Thoracic aorta (tissue), 2 donors: ENCODE data around the gene SDK1. TPM values are rescaled to one million over a fixed set of nuclear protein-coding genes. Genes with fewer than 3 reads are reported as not detected.

Experiments
- ATAC-seq: fragments of 150-250 bp; one replicate; pipeline ENCODE4 v1.8.0; 2017; ENCODE audit warnings: low read depth; ENCODE audit not compliant: insufficient number of reproducible peaks, low FRiP score
- DNase-seq: peaks from one replicate; pipeline ENCODE4 v3.0.0-alpha.2; 2020; ENCODE audit warnings: low spot score
- H3K27ac ChIP-seq, 2 donors: fragments of 200-600 bp; sonication (generic); 1 replicate in 1 of 2; 2 replicates in 1 of 2; pipeline ENCODE4 v1.5.1; 2016; ENCODE audit warnings: mild to moderate bottlenecking in 2 of 2, moderate library complexity in 2 of 2
- H3K27me3 ChIP-seq: fragments of 200-600 bp; sonication (generic); replicated peaks from 2 replicates; pipeline ENCODE4 v1.6.0; 2016; ENCODE audit warnings: mild to moderate bottlenecking; ENCODE audit not compliant: insufficient read depth
- H3K36me3 ChIP-seq: fragments of 200-600 bp; sonication (generic); one replicate; pipeline ENCODE4 v1.5.1; 2016
- H3K4me1 ChIP-seq, 2 donors: fragments of 200-600 bp; sonication (generic); 1 replicate in 1 of 2; 2 replicates in 1 of 2; pipeline versions ENCODE4 v1.5.1 to v1.6.0; 2016; ENCODE audit warnings: low read depth in 2 of 2, mild to moderate bottlenecking in 1 of 2; ENCODE audit not compliant: control insufficient read depth in 1 of 2
- H3K4me3 ChIP-seq: fragments of 200-600 bp; sonication (generic); 2 replicates; pipeline ENCODE4 v1.5.1; 2016; ENCODE audit warnings: mild to moderate bottlenecking
- H3K9me3 ChIP-seq: fragments of 200-600 bp; sonication (generic); 2 replicates; pipeline ENCODE4 v1.5.1; 2016
- total RNA-seq, 2 donors: library from RNA; depleted of rRNA; stranded (reverse); fragments of >200 nt; gene quantifications; one replicate each; pipeline versions ENCODE4 v1.1.0 to v1.2.3, GENCODE V29; 2016
- TF ChIP-seq, protein P1 (sequence below): fragments of 200-600 bp; sonication (generic); IDR thresholded peaks from one replicate; pipeline ENCODE4 v1.5.1; 2019; ENCODE audit warnings: antibody characterized with exemption

Gene SDK1
- total RNA-seq, 2 donors from 2014 or later, result 27.5 to 29.2 TPM

DNA sequence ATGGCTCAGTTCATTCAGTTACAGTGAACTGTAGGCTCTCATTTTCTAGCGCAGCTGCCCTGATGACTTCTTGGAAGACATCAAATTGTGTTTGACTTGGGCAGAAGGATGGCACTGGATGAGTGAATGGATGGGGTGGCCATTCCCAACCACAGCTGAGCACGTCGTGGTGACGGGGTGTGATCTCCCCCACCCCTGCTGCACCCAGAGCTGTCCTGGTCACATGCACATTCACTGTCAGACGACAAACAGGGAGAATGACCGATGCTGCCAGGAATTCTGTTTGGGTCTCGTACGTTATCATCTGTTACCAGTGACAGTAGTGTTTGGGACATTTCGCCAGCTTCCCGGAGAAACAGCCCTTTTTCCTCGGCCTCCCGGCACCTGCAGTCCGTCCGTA, 623.2 kb downstream of the SDK1 start:
- Histone ChIP-seq H3K9me3 (no peaks in the 10 kb centered on the region), H3K4me3 (no peak overlapping the region), H3K27me3 (no peaks in the 10 kb centered on the region), H3K4me1 (peaks cover 0 to 11% of the 10 kb centered on the region in 2 donors), H3K27ac (no peak overlapping the region), H3K36me3 (no peaks in the 10 kb centered on the region)
- ATAC-seq, result no peak
- no peak for DNase-seq
- TF ChIP-seq, protein P1, sequence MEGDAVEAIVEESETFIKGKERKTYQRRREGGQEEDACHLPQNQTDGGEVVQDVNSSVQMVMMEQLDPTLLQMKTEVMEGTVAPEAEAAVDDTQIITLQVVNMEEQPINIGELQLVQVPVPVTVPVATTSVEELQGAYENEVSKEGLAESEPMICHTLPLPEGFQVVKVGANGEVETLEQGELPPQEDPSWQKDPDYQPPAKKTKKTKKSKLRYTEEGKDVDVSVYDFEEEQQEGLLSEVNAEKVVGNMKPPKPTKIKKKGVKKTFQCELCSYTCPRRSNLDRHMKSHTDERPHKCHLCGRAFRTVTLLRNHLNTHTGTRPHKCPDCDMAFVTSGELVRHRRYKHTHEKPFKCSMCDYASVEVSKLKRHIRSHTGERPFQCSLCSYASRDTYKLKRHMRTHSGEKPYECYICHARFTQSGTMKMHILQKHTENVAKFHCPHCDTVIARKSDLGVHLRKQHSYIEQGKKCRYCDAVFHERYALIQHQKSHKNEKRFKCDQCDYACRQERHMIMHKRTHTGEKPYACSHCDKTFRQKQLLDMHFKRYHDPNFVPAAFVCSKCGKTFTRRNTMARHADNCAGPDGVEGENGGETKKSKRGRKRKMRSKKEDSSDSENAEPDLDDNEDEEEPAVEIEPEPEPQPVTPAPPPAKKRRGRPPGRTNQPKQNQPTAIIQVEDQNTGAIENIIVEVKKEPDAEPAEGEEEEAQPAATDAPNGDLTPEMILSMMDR, result no peak

DNA sequence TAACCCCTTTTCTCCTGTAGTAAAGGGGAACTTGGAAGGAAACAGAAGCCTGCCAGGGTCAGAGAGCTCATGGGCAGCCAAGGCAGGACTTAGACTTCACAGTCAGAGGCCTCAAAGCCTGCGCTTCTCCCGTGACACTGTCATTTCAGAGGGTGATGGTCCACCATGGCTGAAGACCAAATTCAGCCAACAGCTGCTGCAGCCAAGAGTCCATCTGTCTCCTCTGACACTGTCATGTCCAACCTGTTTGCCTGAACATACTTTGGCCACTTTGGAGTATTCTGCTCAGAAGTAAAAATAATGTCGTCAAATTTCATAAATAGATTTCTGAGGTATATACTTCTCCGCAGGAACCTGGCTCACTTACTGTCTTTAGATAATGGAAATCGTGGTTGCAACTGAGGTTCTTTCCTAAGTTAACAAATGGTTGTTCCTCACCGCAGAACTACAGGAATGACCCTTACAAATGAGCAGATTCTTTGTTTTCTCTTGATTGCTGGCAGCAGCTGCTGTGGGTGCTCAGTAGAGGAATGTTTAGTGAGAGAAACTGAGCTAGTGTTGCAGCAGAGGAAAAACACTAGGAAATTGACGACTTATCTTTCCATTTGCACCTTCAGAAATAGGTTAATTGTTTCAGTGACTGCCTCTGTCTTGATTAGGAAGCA, 626.5 kb downstream of the SDK1 start:
- peaks cover 0 to 5% of the 10 kb centered on the region in 2 donors for H3K4me1 ChIP-seq
- no peak overlapping the region for H3K27ac ChIP-seq
- no peaks in the 10 kb centered on the region for H3K9me3 ChIP-seq
- DNase-seq (no peak), ATAC-seq (no peak)
- no peaks in the 10 kb centered on the region for H3K27me3 ChIP-seq
- TF ChIP-seq, protein P1, result no peak
- H3K4me3 ChIP-seq, result no peak overlapping the region
- no peaks in the 10 kb centered on the region for H3K36me3 ChIP-seq

DNA sequence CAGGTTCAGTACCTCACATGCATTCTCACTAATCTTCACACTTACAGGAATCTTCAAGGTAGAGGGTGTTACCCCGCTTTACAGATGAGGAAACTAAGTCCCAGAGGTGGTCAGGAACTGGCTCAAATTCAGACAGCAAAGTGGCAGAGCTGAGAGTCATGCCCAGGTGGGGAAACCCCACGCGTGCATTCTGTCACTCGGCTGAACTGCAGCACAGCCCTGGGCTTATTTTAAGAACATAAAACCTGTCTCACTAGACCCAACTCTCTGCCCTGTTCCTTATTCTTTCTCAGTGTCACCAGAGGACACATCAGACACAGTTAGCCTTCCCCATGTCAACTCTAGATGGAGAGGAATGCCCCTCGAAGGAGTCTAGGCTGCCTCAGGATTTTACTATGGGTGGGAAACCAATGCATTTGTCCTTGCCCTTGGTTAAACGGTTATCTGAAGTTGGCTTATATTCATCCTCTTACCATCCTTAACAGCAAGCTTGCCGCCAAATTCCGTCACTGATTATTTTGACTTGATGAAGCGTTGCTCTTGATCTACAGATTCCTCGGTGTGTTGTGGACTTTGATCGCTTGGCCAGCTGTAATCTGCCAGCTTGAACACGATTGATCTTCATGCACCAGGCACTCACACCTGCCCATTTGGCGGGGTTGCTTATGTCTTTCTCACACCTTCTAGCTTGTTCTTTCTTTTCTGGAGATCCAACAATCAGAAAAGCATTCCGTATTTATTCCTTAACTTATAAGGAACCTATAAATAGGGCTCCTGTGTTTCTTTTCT, 627.9 kb downstream of the SDK1 start:
- Histone ChIP-seq H3K36me3 (no peaks in the 10 kb centered on the region), H3K9me3 (no peaks in the 10 kb centered on the region), H3K27ac (no peak overlapping the region), H3K4me1 (no peaks in the 10 kb centered on the region), H3K4me3 (no peak overlapping the region), H3K27me3 (no peaks in the 10 kb centered on the region)
- TF ChIP-seq, protein P1, result no peak
- no peak for ATAC-seq
- DNase-seq, result no peak

DNA sequence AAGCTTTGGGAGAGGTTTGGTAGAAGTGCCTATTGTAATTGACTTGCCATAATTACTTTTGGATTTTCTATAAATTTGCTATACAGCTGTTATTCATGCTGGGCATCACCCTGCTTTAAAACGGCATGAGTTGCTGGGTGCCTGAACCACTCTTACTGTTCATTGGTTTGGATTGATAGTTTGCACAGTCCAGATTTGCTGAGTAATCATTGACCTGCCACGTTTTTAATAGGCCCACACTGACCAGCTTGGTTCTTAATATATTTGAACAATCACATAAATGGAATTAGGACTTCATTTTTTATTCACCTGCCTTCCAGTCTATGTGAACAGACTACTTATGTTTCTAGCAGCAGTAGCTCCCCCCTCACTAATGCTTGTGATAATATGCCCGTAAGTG, 630.8 kb downstream of the SDK1 start:
- H3K9me3 ChIP-seq, result no peaks in the 10 kb centered on the region
- H3K4me1 ChIP-seq, result no peaks in the 10 kb centered on the region
- TF ChIP-seq, protein P1, result no peak
- ATAC-seq (no peak), DNase-seq (no peak)
- H3K27ac ChIP-seq, result no peak overlapping the region
- no peaks in the 10 kb centered on the region for H3K36me3 ChIP-seq
- H3K27me3 ChIP-seq, result no peaks in the 10 kb centered on the region
- H3K4me3 ChIP-seq, result no peak overlapping the region

DNA sequence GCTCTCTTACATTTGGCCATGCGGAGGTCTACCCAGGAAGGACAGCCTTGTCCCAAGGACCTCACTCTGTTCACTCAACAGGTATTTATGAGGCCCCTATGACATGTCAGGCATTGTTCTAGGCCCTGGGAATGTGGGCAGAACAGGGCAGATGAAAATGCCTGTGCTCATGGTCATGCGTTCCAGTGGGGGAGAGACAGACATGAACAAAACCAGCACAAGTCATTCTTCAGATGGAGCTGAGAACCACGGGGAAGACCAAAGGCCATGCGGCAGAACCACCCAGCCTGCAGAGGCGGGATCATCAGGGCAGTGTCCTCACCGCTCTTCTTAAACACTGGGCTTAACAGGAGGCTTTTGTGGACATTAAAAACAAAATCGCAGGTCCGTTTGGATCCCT, 636.1 kb downstream of the SDK1 start:
- ATAC-seq (no peak), DNase-seq (no peak)
- Histone ChIP-seq H3K9me3 (no peaks in the 10 kb centered on the region), H3K36me3 (no peaks in the 10 kb centered on the region), H3K4me3 (no peak overlapping the region), H3K27me3 (no peaks in the 10 kb centered on the region), H3K27ac (no peak overlapping the region), H3K4me1 (peaks cover 0 to 3% of the 10 kb centered on the region in 2 donors)
- TF ChIP-seq, protein P1, result no peak
